Heart right ventricle (tissue), 16 donors: Measurements from ENCODE around the gene EVX2. TPM values are rescaled to one million over a fixed set of nuclear protein-coding genes. Genes with fewer than 3 reads are reported as not detected.

Source experiments
- ATAC-seq, 8 donors: fragments of 200-7000 bp; cut with Tn5 transposase; one replicate each; pipeline ENCODE4 v1.9.1; 2020; ENCODE audit warnings: mild to moderate bottlenecking in 8 of 8, moderate library complexity in 8 of 8, moderate number of reproducible peaks in 1 of 8
- DNase-seq, 2 donors: peaks; one replicate each; pipeline ENCODE4 v3.0.0-alpha.2; 2020
- H3K27ac ChIP-seq, 10 donors: fragments of 200-600 bp; sonication (generic) in 2 of 10; one replicate each; pipeline versions ENCODE4 v1.5.0 to v1.8.0; 2020 to 2022; ENCODE audit warnings: mild to moderate bottlenecking in 3 of 10
- H3K27me3 ChIP-seq, 7 donors: fragments of 200-600 bp; one replicate each; pipeline ENCODE4 v1.8.0; 2021 to 2022; ENCODE audit warnings: mild to moderate bottlenecking in 2 of 7
- H3K36me3 ChIP-seq, 9 donors: fragments of 200-600 bp; sonication (generic) in 1 of 9; one replicate each; pipeline versions ENCODE4 v1.5.0 to v1.8.0; 2020 to 2022; ENCODE audit warnings: mild to moderate bottlenecking in 2 of 9
- H3K4me1 ChIP-seq, 9 donors: fragments of 200-600 bp; sonication (generic) in 1 of 9; one replicate each; pipeline versions ENCODE4 v1.5.0 to v1.8.0; 2020 to 2022; ENCODE audit warnings: mild to moderate bottlenecking in 4 of 9
- H3K4me3 ChIP-seq, 10 donors: fragments of 200-600 bp; sonication (generic) in 2 of 10; one replicate each; pipeline versions ENCODE4 v1.5.0 to v1.8.0; 2020 to 2022; ENCODE audit warnings: mild to moderate bottlenecking in 7 of 10, moderate library complexity in 2 of 10
- H3K9me3 ChIP-seq, 11 donors: fragments of 200-600 bp in 10 of 11; sonication (generic) in 2 of 11; one replicate each; pipeline versions ENCODE4 v1.5.0 to v1.8.0; 2013 to 2022; ENCODE audit warnings: mild to moderate bottlenecking in 2 of 11, control low read depth in 1 of 11, moderate library complexity in 1 of 11
- WGBS, 2 donors: extraction: QIAGEN DNeasy Blood & Tissue Kit; methylation state at CpG; one replicate each; pipeline ENCODE4 v1.1.7; 2013; ENCODE audit warnings: inconsistent platforms in 1 of 2; 5-methylcytosine and 5-hydroxymethylcytosine counted together
- intact Hi-C, 10 donors: fragments of 100-400 bp; cut with DNase I; formaldehyde crosslinking; loops; one replicate each; pipeline versions ENCODE4 v1.11.1 to v1.14.2; 2022
- polyA plus RNA-seq, 2 donors: library from polyadenylated mRNA; stranded (reverse); fragments of 200-250 nt; gene quantifications; one replicate each; pipeline ENCODE4 v1.2.3, GENCODE V29; 2013
- total RNA-seq, 10 donors: library from RNA; stranded (reverse); fragmentation: NEBNext Ultra II Directional in 3 of 10; extraction: Animal tissue kit (Norgen Biotek cat#: 25700) in 3 of 10; gene quantifications; one replicate each; pipeline versions ENCODE4 v1.2.1 to v1.2.4, GENCODE V29; 2021 to 2023
- TF ChIP-seq, protein P1 (sequence below), 9 donors: fragments of 200-600 bp; sonication (generic) in 2 of 9; IDR thresholded peaks; one replicate each; pipeline versions ENCODE4 v1.5.0 to v1.8.0; 2021 to 2022; ENCODE audit warnings: antibody characterized with exemption in 9 of 9, mild to moderate bottlenecking in 5 of 9, moderate library complexity in 1 of 9
- donor health status: Arrhythmogenic right ventricular cardiomyopathy.
- donor health status: ischemic (EF 13 %, LVEDD 7.1; RV severe dilation, severe dysfunction).
- donor health status: healthy with polysubstance abuse.
- donor health status: DM: no; HTN: yes; CAD: no.
- donor health status: DM: no; HTN: no; CAD: no.
- donor health status: ischemic (EF 25% LVEDD 6.9; RV normal size, moderate dysfunction).
- donor health status: ischemic (EF 25% LVEDD 5.7; RV mildly dilated, moderate dysfunction).
- donor health status: healthy.
- donor health status: DM: yes; HTN: yes; CAD: no.
- donor health status: Ischemic cardiomyopathy.
- donor health status: ischemic (EF 35%, LVEDD 5.7; RV mildly dilated, moderate dysfunction).
- donor health status: nonischemic (EF 11% LVEDD 7.7; RV severe dilation, severe dysfunction).
- donor health status: DM: yes; HTN: yes; CAD: no.
- donor health status: PGD.
- donor health status: ischemic (EF 29% LVEDD 5.4; RV normal size, mild dysfunction).
- donor health status: nonischemic (EF 23%, LVEDD 6.1; RV moderate dilation, normal function).

The EVX2 gene
- total and polyA plus RNA-seq, 12 donors, result not detected

DNA sequence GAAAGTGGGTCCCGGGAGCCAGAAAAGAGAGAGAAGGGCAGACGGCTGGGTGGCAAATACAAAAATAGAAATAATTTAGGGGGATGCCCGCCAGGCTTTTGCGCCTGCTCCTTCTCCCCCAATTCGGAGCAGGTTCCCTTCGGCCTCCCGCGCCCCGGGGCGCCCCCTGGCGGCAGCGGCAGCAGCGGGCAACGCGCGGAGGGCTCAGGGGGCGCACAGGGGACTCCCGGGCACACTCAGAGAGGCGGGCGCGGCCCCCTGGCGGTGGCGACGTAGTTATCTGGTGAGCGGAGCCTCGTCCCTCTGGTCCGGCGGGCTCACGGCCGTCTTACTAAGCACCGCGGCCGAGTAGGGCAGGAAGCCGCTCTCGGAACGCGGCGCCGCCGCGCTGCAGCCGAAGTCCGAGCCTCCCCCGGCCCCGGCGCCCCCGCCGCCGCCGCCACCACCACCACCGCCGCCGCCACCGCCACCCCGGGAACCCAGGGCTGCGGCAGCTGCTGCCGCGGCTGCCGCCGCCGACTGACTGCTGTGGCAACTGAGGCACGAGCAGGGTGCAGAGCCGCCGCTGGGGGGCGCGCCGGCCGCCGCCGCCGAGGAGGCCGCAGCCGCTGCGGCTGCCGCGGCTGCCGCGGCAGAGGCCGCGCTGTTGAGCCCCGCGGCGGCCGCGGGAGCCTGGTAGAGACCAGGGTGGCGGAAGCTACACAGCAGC, 3.8 kb downstream of the EVX2 start:
- TF ChIP-seq, protein P1, sequence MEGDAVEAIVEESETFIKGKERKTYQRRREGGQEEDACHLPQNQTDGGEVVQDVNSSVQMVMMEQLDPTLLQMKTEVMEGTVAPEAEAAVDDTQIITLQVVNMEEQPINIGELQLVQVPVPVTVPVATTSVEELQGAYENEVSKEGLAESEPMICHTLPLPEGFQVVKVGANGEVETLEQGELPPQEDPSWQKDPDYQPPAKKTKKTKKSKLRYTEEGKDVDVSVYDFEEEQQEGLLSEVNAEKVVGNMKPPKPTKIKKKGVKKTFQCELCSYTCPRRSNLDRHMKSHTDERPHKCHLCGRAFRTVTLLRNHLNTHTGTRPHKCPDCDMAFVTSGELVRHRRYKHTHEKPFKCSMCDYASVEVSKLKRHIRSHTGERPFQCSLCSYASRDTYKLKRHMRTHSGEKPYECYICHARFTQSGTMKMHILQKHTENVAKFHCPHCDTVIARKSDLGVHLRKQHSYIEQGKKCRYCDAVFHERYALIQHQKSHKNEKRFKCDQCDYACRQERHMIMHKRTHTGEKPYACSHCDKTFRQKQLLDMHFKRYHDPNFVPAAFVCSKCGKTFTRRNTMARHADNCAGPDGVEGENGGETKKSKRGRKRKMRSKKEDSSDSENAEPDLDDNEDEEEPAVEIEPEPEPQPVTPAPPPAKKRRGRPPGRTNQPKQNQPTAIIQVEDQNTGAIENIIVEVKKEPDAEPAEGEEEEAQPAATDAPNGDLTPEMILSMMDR (IDR thresholded peaks at IDR 0.05), result peak; percentile 25 to 75 (median 70)
- Histone ChIP-seq H3K4me3 (peak overlapping the region in 4 of 10 donors; percentile 8 to 31 (median 23)), H3K27me3 (peaks cover 72 to 100% (median 98%) of the 10 kb centered on the region in 7 donors), H3K4me1 (peaks cover 0 to 50% (median 12%) of the 10 kb centered on the region in 9 donors), H3K27ac (no peak overlapping the region), H3K9me3 (peaks cover 0 to 11% (median 0%) of the 10 kb centered on the region in 11 donors), H3K36me3 (peaks cover 0 to 3% (median 0%) of the 10 kb centered on the region in 9 donors)
- 1 to 3% methylated on average over 73 to 83 of the region's 86 CpGs for WGBS, 2 donors
- peak in 6 of 8 donors; percentile 33 to 80 (median 61) for ATAC-seq
- DNase-seq, result peak in 1 of 2 donors; percentile 47
- intact Hi-C loops, result loop anchor here in 2 of 10 donors (2.0 to 5.0 kb wide), 2 partner anchors 389 to 398 kb away; no protein-coding TSS in a partner anchor

DNA sequence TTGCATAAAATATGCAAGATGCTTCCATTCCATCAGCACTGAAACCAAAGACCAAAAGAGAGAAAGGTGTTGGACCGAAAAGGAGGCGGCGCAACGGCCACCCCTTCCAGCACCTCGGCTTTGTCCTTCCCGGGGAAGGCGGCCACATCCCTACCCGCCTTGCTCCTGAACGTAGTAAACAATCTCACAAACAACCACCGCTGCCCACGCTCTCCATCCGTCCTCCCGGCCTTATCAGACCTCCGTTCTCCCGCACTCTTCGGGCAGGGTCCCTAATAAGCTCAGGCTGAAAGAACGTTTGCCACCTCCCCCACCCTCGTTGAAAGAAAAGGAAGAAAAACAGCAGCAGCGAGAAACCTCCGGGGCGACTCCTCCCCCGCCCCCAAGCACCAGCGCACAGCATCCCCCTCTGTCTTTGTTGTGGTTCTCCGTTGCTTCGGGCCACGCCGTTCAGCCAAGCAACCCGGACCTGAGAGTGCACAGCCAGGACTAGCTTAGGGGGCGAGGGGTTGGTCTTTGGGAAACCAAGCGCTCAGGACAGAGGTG, 4.4 kb downstream of the EVX2 start:
- Histone ChIP-seq H3K27me3 (peaks cover 70 to 100% (median 98%) of the 10 kb centered on the region in 7 donors), H3K4me3 (peak overlapping the region in 1 of 10 donors; percentile 30), H3K4me1 (peaks cover 0 to 44% (median 12%) of the 10 kb centered on the region in 9 donors), H3K9me3 (peaks cover 0 to 11% (median 0%) of the 10 kb centered on the region in 11 donors), H3K27ac (no peak overlapping the region), H3K36me3 (peaks cover 0 to 3% (median 0%) of the 10 kb centered on the region in 9 donors)
- peak in 1 of 8 donors; percentile 10 for ATAC-seq
- WGBS, 2 donors, result 2 to 5% methylated on average over 30 of the region's 30 CpGs
- intact Hi-C loops, result loop anchor here in 1 of 10 donors (2.0 kb wide), 1 partner anchor 389 kb away; no protein-coding TSS in a partner anchor
- DNase-seq, result no peak
- TF ChIP-seq, protein P1 (IDR thresholded peaks at IDR 0.05), result no peak

GRCh38 chr2:176078541-176079284, 5.0 kb downstream of the EVX2 start:
- H3K27ac ChIP-seq, result no peak overlapping the region
- DNase-seq, result no peak
- 4 to 8% methylated on average over 25 of the region's 25 CpGs for WGBS, 2 donors

More at GRCh38 chr2:176078541-176079284, 5.0 kb downstream of the EVX2 start:
- Histone ChIP-seq H3K4me3 (no peak overlapping the region), H3K27me3 (peaks cover 72 to 100% (median 98%) of the 10 kb centered on the region in 7 donors), H3K4me1 (peaks cover 0 to 43% (median 12%) of the 10 kb centered on the region in 9 donors), H3K36me3 (peaks cover 0 to 3% (median 0%) of the 10 kb centered on the region in 9 donors), H3K9me3 (peaks cover 0 to 11% (median 0%) of the 10 kb centered on the region in 11 donors)
- no peak for ATAC-seq
- TF ChIP-seq, protein P1 (IDR thresholded peaks at IDR 0.05), result no peak
- intact Hi-C loops, result loop anchor here in 1 of 10 donors (2.0 kb wide), 1 partner anchor 388 kb away; no protein-coding TSS in a partner anchor
